CD4-positive, alpha-beta T cell treated with Interleukin-6 for 4 hours (primary cell): ENCODE measurements around the gene MRPL37.
"Not testable (repeated sequence)": the region's sequence is repeated elsewhere in the genome, so short reads cannot be mapped to it uniquely, and the experiment has no call there.

Source experiments
- DNase-seq: peaks from one replicate; pipeline ENCODE4 v3.0.0-alpha.2; 2020; ENCODE audit warnings: mixed read lengths

Gene MRPL37

DNA sequence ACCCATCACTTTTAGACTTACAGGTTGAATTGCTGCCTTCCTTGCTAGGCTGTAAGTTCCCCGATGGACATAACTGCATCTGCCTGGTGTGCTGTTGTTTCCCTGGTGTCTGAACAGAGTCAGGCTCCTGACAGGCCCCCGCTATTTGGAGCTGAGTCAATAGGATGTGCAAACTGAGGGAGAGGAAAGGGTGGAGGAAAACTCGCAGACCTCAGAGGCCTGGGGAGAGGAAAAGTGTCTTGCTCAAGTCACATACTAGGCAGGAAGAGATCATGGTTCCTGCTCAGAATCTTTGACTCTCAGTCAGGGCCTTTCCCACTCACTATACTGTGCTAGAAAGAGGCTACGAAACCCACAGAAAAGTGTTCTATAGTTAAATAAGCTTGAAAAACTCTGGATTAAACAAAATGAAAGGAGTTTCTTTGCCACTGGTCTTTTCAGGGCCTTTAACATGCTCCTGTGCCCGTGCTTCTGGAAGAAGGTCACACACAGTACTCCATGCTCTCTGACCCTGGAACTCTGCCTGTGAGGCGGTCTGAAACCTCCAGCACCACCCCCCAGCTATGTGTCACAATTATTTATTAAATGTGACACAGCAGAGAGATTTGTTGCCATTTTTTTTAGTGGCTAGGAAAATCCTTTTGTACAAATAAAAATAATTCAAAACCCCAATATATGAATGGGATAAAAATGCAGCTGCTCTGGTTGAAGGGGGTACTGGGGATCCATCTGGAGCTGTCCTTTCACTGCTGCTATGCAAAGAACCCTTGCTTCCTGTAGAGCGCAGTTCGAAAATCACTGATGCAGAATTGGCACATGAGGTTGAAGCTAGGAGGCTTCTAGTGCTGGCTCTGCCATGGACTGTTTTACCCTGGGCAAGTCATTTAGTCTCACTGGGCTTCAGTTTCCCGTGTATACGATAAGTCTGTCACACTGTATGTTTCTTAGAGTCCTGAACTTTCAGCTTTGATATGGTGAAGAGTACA is 27.1 kb upstream of the MRPL37 start:
- no peak for DNase-seq

DNA sequence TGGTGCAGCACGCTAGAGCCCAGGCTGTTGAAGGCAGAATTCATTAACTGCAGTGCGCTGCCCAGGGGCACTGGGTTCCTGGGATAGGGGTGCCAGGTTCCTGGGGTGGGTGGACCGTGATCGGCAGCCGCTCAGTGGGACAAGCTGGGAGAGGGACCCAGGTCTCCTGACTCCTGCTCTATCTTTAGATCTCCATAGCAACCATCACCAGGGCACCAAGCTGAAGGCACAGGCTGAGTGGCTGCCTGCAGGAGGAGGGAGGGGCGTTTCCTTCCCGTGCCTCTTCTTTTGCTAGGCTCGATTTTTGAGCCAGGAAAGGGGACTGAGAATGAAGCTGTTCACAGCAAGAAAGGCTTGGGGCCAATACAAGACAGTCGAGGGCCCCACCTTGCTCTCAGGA is 26.3 kb upstream of the MRPL37 start:
- DNase-seq = no peak

DNA sequence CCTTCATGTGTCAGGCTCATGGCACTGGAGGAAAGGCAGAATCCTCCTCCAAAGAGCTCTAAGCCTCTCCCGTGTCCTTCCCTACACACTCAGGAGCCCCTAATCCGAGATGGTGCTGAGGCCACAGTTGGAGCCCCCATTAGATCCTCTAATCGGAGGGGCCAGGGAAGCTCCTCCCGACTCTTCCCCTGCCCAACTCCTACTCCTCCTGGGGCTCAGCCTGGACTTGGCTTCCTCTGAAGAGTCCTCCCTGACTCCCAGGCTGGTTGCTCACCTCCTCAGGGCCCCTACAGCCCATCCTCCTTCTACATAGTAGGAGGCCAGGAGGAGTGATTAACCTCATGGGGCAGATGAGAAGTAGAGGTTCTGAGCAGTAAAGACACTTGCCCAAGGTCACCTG is 25.9 kb upstream of the MRPL37 start:
- DNase-seq = no peak

DNA sequence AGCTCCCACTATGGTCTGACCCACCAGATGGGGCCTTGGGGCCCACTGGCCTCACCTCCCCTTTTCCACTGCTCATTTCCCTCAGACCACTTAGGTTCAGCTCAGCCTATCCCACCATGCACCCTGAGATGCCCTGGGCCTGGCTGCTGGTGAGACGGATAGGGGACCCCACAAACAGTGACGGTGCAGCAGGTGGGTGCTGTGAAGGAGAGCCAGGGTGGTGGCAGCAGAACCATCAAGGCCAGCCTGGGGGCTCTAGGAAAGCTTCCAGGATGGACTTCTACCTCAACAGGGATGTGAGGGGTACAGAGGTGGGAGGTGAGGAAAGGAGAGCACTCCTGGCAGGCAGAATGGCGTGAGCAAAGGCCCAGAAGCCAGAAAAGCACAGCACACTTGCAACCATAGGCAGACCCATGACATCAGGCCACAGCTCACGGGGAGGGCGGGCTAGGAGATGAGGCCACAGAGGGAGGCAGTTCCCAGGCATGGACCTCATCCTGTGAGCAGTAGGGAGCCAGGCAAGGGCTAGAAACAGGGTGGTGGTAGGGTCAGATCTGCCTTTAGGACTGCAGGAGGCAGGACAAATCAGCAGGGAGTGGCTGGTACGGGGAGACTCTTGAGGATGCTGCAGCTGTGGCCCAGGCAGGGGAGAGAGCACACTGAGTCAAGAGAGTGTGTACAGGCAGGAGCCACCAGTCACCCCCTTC is 23.2 kb upstream of the MRPL37 start:
- DNase-seq = no peak

DNA sequence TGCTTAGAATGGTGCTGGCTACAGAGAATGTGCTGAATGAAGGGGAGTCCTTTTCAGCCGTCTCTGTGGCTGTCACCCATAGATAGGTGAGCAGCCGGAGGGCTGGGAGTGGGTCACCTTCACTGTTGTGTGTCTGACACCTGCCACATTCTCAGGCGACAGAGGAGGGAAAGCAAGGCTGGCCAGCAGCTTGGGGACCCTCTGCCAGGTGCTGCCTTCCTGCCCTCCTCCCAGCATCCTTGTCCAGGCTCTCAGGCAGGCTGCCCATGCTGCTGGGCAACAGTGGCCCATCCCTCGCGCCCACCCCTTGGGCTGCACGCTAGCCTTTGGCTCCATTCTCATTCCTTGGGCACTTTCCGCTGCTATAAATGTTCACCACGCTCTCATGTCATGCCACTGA is 22.2 kb upstream of the MRPL37 start:
- DNase-seq = no peak

DNA sequence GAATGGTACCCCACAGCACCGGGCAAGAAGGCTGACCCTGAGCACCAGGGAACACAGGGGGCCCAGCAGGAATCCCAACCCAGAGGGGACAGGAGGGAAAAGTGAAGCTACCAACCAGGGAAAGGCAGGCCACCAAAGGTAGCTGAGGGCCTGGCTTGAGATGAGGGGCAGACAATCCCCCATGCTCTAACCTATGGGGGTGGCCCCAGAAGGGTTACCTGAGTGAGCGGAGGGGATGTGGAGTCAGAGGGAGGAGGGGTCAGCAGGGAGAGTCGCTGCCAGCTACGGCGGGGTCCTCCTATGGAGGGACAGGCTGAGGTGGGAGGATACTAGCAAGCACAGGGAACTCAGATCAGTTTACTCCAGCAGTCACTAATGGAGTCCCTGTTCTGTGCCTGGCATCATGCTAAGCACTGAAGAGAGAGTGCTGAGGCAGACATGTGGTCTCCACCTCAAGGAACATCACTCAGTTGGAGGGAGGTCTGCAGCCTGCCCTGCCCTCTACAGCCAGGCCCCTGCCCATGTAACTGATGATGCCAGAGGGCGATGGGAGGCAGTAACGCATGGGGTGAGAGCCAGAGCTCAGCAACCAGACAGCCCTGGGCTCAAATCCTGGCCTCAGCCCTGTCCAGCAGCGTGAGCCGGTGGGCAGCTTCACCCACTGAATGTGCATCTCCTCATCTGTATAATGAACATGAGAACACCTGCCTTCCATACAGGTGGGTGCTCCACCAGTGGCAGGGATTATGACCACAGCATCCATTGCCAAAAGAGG is 21.5 kb upstream of the MRPL37 start:
- DNase-seq = no peak

DNA sequence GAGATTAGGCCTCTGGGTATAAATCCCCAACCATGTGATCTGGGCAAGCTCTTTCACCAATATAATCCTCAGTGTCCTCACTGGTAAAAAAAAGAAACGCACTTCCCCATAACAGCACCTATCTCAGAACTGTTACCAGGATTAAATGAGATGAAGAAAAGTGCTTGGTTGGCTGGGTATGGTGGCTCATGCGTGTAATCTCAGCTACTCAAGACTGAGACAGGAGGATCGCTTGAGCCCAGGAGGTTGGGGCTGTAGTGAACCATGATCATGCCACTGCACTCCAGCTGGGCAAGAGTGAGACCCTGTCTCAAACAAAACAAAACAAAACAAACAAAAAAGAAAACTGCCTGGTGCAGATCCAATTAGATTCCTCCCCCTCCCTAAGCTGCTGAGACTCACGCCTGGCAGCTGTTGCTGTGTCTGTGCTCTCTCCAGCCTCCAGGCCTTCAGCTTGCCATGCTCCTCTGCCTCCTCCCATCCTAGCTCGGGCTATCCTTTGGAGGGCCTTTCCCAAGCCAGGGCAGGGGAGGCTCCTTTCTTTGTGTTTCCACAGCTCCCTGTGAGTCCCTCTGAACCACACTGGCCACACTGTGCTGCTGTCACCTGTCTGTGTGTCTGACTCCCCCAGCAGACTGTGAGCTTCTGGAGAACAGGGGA is 19.1 kb upstream of the MRPL37 start:
- no peak for DNase-seq

DNA sequence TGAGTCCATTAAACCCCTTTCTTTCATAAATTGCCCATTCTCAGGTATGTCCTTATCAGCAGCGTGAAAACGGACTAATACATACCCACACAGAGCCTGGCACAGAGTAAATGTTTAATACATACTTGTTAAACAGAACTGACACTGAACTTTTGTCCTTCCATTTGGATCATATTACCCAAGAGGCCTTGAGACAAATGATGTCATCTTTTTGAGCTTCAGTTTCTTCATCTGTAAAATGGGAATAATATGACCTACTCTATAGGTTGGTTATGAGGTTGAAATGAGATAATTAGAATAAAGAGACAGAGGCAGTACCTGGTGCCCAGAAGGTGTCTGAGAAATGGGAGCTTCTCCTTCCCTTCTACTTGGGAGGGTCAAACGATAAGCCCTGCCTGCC is 13.9 kb upstream of the MRPL37 start:
- no peak for DNase-seq

DNA sequence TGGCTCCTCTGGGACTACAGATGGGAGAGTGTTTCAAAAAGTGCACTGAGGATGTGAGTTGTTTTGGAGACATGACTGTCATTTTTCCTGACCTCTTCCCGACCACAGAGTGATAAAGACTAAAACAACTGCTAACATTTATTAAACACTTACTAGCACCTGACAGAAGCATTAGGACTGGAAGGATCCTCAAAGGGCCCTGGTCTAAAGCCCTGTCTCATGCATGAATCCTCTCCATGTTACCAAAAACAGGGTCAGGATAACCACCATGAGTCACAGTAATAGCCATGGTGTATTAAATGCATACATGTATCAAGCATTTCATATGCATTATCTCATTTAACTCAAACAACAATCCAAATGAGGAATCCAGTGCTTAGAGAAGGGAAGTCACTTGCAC is 11.7 kb upstream of the MRPL37 start:
- no peak for DNase-seq

DNA sequence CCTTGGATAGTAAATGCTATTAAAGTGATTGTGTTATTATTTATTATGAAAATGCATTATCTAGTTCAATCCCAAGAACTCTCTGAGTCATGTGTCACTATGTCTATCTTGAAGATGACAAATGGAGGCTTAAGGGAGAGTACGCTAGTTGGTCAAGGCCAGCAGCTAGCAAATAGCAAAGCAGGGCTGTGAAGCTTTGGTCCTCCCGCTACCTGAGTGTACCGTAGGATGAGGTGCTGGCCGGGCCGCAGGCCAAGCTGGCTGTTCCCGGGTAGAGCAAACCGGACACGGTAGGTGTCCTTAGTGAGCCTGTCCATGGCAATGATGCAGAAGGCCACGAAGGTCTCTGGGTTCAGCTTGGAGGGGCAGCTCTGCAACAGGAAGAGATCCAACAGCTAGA is 9.4 kb upstream of the MRPL37 start:
- no peak for DNase-seq

DNA sequence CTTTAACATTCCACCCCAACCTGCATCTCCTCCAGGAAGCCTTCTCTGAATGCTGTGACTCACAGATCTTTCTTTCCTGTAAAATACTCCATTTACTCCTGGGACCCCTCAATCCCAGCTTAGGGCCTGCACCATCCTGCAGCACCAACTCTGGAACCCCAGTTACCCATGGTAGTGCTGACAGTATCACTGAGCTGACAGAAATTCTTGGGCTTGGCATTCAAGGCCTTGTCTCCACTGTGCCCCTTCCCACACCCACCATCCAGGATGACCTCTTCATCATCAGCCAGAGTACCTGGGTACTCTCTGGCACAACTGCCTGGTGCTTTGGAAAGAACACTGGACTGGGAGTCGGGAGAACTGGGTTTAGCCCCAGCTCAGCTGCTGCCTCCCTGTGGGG is 8.4 kb upstream of the MRPL37 start:
- no peak for DNase-seq

DNA sequence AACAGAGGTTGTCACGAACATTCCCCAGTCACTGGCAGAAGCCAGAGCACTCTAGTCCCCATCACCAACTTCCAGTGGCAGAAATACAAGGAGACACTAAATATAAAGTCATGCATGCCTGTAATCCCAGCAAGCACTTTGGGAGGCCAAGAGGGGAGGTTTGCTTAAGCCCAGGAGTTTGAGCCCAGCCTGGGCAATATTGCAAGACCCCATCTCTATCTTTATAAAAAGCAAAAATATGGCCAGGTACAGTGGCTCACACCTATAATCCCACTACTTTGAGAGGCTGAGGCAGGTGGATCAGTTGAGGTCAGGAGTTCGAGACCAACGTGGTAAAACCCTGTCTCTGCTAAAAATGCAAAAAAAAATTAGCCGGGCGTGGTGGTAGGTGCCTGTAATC is 6.5 kb upstream of the MRPL37 start:
- DNase-seq = no peak

DNA sequence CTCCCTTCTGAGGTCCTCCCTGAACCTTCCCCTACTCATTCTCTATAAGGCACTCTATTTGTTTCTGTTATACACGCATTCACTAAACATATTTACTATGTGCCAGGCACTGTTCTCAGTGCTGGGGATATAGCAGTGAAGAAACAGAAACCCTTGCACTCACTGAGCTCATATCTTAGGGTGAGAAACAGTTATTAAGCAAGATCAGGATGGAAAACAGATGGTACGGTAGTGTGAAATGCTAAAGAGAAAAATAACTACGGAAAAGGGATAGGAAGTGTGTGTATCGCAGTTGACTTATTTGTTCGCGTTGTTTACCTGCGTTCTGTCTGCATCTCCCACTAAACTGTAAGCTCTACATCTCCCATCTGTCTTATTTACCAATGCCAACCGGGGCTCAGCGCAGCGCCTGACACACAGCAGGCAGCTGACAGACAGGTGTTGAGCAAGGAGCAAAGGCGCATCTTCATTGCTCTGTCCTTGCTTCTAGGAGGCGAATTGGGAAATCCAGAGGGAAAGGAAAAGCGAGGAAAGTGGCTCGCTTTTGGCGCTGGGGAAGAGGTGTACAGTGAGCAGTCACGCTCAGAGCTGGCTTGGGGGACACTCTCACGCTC is 709 bp upstream of the MRPL37 start:
- no peak for DNase-seq

DNA sequence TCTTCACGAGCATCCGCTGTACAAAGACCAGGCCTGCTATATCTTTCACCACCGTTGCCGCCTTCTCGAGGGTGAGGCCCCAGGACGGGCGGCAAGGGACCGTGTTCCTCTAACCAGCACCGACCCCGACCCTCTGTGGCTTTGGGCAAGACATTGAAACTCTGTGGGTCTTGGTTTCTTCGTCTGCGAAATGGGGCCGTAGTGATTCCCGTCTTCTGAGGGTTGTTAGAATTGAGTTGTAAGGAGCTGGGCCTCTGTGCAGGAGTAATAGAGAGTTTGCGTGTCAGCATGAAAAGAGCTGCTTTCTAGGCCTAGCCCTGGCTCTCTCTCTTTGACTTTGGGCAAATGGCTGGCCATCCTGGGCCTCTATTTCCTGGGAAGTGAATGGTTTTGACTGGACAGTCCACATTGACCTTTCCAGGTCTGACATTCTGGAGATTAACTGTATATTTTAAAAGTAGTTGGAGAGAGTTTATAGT is 591 bp downstream of the MRPL37 start:
- no peak for DNase-seq

DNA sequence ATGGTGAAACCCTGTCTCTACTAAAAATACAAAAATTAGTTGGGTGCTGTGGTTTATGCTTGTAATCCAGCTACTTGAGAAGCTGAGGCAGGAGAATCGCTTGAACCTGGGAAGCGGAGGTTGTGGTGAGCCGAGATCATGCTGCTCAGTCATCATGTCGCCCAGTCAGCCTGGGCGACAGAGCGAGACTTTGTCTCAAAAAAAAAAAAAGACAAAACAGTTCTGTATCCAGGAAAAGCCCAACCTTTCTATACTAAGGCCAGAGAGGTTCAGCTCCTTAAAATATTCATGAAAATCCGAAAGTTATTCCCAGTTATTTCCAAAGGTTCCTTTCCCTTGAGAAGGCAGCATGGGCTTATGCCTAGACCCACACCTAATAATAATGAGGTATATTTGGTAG is 4.2 kb downstream of the MRPL37 start:
- DNase-seq = no peak

DNA sequence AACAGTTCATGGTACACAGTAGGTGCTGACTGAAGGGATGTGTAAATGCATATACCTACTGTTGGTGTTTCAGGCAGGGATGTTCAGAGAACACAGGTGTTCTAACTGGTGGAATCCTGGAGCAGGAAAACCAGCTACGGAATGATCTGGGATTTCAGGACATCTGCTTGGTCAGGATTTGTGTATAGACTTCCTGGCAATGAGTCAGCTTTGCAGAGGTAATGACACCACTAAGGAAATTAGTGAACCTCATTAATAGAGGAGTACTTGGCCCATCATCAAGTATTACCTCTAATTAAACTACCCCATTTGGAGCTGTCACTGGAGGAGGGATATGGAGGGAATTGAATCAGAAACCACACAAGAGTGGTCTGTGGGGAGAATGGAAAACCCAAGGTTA is 7.3 kb downstream of the MRPL37 start:
- DNase-seq = no peak

DNA sequence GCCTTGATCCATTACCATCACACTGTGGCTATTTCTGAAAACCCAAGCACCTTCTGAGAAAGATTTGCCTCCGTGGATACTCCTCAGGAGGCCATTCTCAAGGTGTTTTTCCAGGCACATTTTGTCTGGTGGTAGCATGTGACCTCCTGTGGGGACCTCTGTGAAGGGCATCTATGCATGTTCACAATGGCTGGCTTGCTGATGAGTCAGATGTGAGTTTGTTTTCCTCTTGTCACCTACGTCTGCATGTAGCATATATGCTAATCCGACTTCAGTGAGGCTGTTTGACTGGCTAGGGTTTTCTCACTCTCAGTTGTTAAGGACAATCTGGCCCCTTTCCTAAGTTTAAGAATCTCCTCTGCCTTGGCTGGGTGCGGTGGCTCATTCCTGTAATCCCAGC is 7.9 kb downstream of the MRPL37 start:
- DNase-seq = not testable (repeated sequence)

DNA sequence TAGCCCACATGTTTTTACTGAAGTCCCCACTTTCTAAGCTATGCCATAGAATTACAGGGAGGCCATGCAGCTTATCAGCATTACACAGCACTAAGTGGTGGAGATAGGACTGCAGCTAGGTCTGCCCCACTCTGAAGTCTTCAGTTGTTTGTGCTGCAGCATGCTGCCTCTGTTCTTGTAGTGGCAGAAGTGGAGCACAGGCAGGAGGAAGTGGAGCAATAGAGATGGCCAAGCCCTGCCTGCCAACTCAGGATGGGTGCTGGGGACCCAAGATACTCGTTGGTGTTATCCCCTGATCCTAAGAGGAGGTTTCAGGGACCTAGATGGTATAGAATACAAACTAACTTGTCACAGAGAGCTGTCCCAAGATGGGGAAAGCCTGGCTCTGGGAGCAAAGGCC is 12.9 kb downstream of the MRPL37 start:
- no peak for DNase-seq

DNA sequence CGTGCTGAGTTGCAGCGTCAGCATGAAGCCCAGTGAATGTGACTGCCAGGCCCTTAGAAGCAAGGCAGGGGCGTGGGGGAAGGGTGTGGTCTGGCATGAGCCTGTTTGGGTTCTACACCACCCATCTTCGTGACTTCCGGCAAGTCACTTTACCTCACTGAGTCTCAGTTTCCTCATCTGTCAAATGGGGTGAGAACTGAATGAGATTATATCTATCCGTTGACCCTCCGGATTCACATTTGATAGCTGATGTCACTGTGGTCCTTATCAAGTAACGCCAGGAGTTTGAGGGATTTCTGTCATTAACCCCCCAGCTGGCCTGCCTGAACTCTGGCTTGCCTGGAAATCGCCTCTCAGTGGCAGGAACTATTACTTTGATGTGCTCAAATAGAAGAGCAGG is 15.6 kb downstream of the MRPL37 start:
- no peak for DNase-seq

DNA sequence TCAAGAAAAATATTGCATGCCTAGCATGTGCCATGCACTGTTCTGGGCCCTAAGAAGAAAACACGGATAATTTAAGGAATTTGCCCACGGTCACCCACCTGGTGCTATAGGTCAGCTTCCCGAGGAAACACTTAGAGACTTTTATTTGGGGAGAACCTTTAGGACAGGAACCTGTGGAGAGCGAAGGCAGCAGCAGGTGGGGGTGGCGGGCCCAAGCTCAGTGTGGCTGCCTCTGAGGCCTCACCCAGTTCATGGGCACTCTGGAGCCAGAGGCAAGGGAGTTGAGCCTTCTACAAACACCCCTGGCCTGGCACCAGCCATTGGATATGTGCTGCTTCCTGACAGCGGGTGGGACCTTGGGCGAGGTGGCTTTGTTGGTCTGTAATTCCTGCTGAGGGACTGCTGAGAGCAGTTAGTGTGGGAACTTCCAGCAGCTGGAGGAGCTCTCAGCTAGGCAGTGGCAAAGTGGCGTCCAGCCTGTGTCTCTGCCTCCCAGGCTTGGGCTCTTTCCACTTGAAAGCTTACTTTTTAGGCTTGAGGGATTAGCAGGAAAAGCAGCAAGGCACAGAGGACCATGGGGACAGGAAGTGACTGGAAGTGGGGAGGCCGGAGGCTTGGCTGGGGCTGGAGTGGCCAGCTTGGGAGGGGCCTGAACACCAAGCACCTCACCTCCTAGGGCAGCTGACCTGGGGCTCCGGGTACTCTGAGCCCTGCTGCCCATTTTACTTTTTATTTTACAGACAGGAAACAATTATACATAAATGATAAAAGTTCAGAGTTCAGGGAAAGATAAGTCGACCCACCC is 19.1 kb downstream of the MRPL37 start:
- no peak for DNase-seq

DNA sequence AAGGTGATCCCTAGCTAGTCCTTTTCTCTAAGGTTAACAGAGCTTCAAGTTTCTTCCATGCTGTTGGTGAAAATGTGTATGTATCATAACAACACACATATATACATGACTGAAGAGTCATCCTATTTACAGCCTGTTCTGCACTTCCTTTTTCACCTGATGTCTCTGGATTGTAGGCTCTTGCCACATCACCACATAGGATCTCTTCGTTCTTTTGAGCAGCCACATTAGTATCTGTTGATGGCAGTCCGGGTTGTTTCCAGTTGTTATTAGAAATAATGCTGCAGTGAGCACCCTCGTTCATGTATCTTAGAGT is 19.7 kb downstream of the MRPL37 start:
- no peak for DNase-seq
